Liver (tissue), 9 donors: Measurements from ENCODE around the gene AK1. TPM values are rescaled to one million over a fixed set of nuclear protein-coding genes. Genes with fewer than 3 reads are reported as not detected.

Experiments used
- DNase-seq: peaks from one replicate; pipeline ENCODE4 v3.0.0-alpha.2; 2017; ENCODE audit warnings: low spot score
- H3K27ac ChIP-seq, 2 donors: one replicate each; pipeline ENCODE4 v1.7.0; 2013; ENCODE audit warnings: inconsistent platforms in 2 of 2, low read length in 2 of 2, control low read depth in 1 of 2, low read depth in 1 of 2, mild to moderate bottlenecking in 1 of 2
- H3K27me3 ChIP-seq, 4 donors: one replicate each; pipeline versions ENCODE4 v1.6.1 to v1.7.0; 2013; ENCODE audit warnings: low read length in 3 of 4, inconsistent platforms in 1 of 4, mild to moderate bottlenecking in 1 of 4, moderate library complexity in 1 of 4; ENCODE audit not compliant: control insufficient read depth in 4 of 4, insufficient read depth in 4 of 4
- H3K36me3 ChIP-seq, 4 donors: one replicate each; pipeline versions ENCODE4 v1.6.1 to v1.7.0; 2013; ENCODE audit warnings: low read length in 3 of 4, mild to moderate bottlenecking in 3 of 4, low read depth in 1 of 4, moderate library complexity in 1 of 4; ENCODE audit not compliant: control insufficient read depth in 4 of 4, insufficient read depth in 3 of 4
- H3K4me1 ChIP-seq, 4 donors: one replicate each; pipeline versions ENCODE4 v1.6.1 to v1.7.0; 2013; ENCODE audit warnings: low read length in 3 of 4, mild to moderate bottlenecking in 3 of 4, moderate library complexity in 1 of 4; ENCODE audit not compliant: control insufficient read depth in 4 of 4, insufficient read depth in 4 of 4
- H3K4me3 ChIP-seq, 3 donors: one replicate each; pipeline versions ENCODE4 v1.6.1 to v1.7.0; 2013; ENCODE audit warnings: low read length in 3 of 3, control low read depth in 1 of 3, low read depth in 1 of 3, mild to moderate bottlenecking in 1 of 3
- H3K9ac ChIP-seq, 2 donors: one replicate each; pipeline ENCODE4 v1.7.0; 2013; ENCODE audit warnings: low read length in 2 of 2, mild to moderate bottlenecking in 2 of 2, moderate library complexity in 2 of 2, control low read depth in 1 of 2, low read depth in 1 of 2
- H3K9me3 ChIP-seq, 4 donors: one replicate each; pipeline versions ENCODE4 v1.6.1 to v1.7.0; 2013; ENCODE audit warnings: low read length in 3 of 4; ENCODE audit not compliant: control insufficient read depth in 4 of 4
- EGR1 ChIP-seq, 2 donors: IDR thresholded peaks; 2 replicates each; pipeline ENCODE4 v1.6.1; 2016 to 2018; ENCODE audit warnings: antibody characterized with exemption in 2 of 2, low read depth in 2 of 2
- FOXA1 ChIP-seq: IDR thresholded peaks from 2 replicates; pipeline ENCODE4 v1.6.1; 2016; ENCODE audit warnings: antibody characterized with exemption
- FOXA2 ChIP-seq: IDR thresholded peaks from 2 replicates; pipeline ENCODE4 v1.6.1; 2016; ENCODE audit warnings: antibody characterized with exemption
- GABPA ChIP-seq, 2 donors: IDR thresholded peaks in 1 of 2; conservative IDR thresholded peaks in 1 of 2; 2 replicates each; pipeline ENCODE4 v1.6.1; 2016; ENCODE audit warnings: antibody characterized with exemption in 2 of 2, mild to moderate bottlenecking in 1 of 2, moderate library complexity in 1 of 2
- HNF4A ChIP-seq, 2 donors: conservative IDR thresholded peaks; 2 replicates each; pipeline ENCODE4 v1.6.1; 2016; ENCODE audit warnings: antibody characterized with exemption in 2 of 2, mild to moderate bottlenecking in 2 of 2
- HNF4G ChIP-seq: IDR thresholded peaks from 2 replicates; pipeline ENCODE4 v1.6.1; 2016; ENCODE audit warnings: antibody characterized with exemption
- JUND ChIP-seq, 2 donors: IDR thresholded peaks; 2 replicates each; pipeline ENCODE4 v1.6.1; 2016; ENCODE audit warnings: antibody characterized with exemption in 2 of 2
- NR2F2 ChIP-seq: IDR thresholded peaks from 2 replicates; pipeline ENCODE4 v1.6.1; 2016; ENCODE audit warnings: antibody characterized with exemption
- RAD21 ChIP-seq, 2 donors: IDR thresholded peaks; 2 replicates each; pipeline ENCODE4 v1.6.1; 2016; ENCODE audit warnings: antibody characterized with exemption in 2 of 2, mild to moderate bottlenecking in 2 of 2
- RXRA ChIP-seq, 2 donors: IDR thresholded peaks; 2 replicates each; pipeline ENCODE4 v1.6.1; 2017 to 2018; ENCODE audit warnings: antibody characterized with exemption in 2 of 2, mild to moderate bottlenecking in 1 of 2
- SP1 ChIP-seq: IDR thresholded peaks from 2 replicates; pipeline ENCODE4 v1.6.1; 2018; ENCODE audit warnings: antibody characterized with exemption, mild to moderate bottlenecking
- TAF1 ChIP-seq: conservative IDR thresholded peaks from 2 replicates; pipeline ENCODE4 v1.6.1; 2016; ENCODE audit warnings: antibody characterized with exemption, mild to moderate bottlenecking
- YY1 ChIP-seq: IDR thresholded peaks from 2 replicates; pipeline ENCODE4 v1.6.1; 2016; ENCODE audit warnings: antibody characterized with exemption, mild to moderate bottlenecking
- WGBS: extraction: QIAGEN DNeasy Blood & Tissue Kit; methylation state at CpG from one replicate; pipeline ENCODE4 v1.1.7; 2013; 5-methylcytosine and 5-hydroxymethylcytosine counted together
- polyA plus RNA-seq, 2 donors: library from polyadenylated mRNA; stranded (reverse) in 1 of 2; unstranded in 1 of 2; fragments of 200-250 nt in 1 of 2; fragments of >200 nt in 1 of 2; fragmentation: Nextera tagmentation in 1 of 2; extraction: Ambion mirVana in 1 of 2; gene quantifications; one replicate each; pipeline versions ENCODE4 v1.2.1 to v1.2.3, GENCODE V29; 2013 to 2015
- total RNA-seq, 2 donors: library from RNA; depleted of rRNA; stranded (reverse); fragments of >200 nt; gene quantifications; one replicate each; pipeline ENCODE4 v1.2.3, GENCODE V29; 2014
- TF ChIP-seq, protein P1 (sequence below): fragments of 150-350 bp; IDR thresholded peaks from 2 replicates; pipeline ENCODE4 v1.5.1; 2017; ENCODE audit warnings: improper control_type of control experiment, low read depth, low read length; ENCODE audit not compliant: missing input control
- TF ChIP-seq, protein P2 (sequence below): IDR thresholded peaks from 2 replicates; pipeline ENCODE4 v1.6.1; 2016; ENCODE audit warnings: antibody characterized with exemption
- TF ChIP-seq, protein P3 (sequence below): IDR thresholded peaks from 2 replicates; pipeline ENCODE4 v1.6.1; 2016; ENCODE audit warnings: antibody characterized with exemption
- TF ChIP-seq, protein P4 (sequence below): IDR thresholded peaks from 2 replicates; pipeline ENCODE4 v1.6.1; 2016; ENCODE audit warnings: antibody characterized with exemption, mild to moderate bottlenecking
- TF ChIP-seq, protein P5 (sequence below): IDR thresholded peaks from 2 replicates; pipeline ENCODE4 v1.6.1; 2016; ENCODE audit warnings: antibody characterized with exemption
- donor health status: healthy.
- donor health status: healthy.
- donor health status: healthy.
- donor health status: healthy.
- donor health status: healthy.

Gene AK1
- total and polyA plus RNA-seq, 4 donors = 10.6 to 78.3 (median 29.6) TPM

DNA sequence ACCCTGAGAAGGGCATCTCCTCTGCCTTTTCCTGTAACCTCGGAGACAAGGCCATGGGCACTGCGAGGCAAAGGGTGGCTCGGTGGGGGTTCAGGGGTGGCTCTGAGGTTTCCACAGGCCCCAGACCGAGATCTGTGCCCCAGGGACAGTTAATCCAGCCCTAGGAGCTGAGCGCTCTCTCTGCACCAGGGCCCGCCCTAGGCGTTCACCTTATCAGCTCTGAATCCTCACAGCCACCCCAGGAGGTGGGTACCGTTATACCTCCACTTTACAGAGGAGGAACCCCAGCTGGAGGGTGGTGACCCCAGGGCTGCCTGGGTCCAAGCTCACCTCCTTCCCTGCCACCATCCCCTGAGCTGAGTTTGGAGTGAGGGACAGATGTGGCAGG is 20.8 kb downstream of the AK1 start:
- no peak for TF ChIP-seq SP1
- TF ChIP-seq HNF4G = no peak
- TF ChIP-seq FOXA2 = no peak
- TF ChIP-seq, protein P1, sequence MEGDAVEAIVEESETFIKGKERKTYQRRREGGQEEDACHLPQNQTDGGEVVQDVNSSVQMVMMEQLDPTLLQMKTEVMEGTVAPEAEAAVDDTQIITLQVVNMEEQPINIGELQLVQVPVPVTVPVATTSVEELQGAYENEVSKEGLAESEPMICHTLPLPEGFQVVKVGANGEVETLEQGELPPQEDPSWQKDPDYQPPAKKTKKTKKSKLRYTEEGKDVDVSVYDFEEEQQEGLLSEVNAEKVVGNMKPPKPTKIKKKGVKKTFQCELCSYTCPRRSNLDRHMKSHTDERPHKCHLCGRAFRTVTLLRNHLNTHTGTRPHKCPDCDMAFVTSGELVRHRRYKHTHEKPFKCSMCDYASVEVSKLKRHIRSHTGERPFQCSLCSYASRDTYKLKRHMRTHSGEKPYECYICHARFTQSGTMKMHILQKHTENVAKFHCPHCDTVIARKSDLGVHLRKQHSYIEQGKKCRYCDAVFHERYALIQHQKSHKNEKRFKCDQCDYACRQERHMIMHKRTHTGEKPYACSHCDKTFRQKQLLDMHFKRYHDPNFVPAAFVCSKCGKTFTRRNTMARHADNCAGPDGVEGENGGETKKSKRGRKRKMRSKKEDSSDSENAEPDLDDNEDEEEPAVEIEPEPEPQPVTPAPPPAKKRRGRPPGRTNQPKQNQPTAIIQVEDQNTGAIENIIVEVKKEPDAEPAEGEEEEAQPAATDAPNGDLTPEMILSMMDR = no peak
- TF ChIP-seq FOXA1 = no peak
- TF ChIP-seq, protein P2, sequence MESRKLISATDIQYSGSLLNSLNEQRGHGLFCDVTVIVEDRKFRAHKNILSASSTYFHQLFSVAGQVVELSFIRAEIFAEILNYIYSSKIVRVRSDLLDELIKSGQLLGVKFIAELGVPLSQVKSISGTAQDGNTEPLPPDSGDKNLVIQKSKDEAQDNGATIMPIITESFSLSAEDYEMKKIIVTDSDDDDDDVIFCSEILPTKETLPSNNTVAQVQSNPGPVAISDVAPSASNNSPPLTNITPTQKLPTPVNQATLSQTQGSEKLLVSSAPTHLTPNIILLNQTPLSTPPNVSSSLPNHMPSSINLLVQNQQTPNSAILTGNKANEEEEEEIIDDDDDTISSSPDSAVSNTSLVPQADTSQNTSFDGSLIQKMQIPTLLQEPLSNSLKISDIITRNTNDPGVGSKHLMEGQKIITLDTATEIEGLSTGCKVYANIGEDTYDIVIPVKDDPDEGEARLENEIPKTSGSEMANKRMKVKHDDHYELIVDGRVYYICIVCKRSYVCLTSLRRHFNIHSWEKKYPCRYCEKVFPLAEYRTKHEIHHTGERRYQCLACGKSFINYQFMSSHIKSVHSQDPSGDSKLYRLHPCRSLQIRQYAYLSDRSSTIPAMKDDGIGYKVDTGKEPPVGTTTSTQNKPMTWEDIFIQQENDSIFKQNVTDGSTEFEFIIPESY = no peak
- no peak for TF ChIP-seq RXRA (IDR thresholded peaks at IDR 0.05)
- no peak for TF ChIP-seq HNF4A (conservative IDR thresholded peaks at IDR 0.05)
- TF ChIP-seq RAD21 (IDR thresholded peaks at IDR 0.05) = no peak
- TF ChIP-seq NR2F2 = no peak
- no peak for TF ChIP-seq EGR1 (IDR thresholded peaks at IDR 0.05; ENCODE audit: low read depth in 2 of 2)
- no peak for TF ChIP-seq YY1
- TF ChIP-seq, protein P3, sequence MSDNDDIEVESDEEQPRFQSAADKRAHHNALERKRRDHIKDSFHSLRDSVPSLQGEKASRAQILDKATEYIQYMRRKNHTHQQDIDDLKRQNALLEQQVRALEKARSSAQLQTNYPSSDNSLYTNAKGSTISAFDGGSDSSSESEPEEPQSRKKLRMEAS = no peak
- TF ChIP-seq TAF1 = no peak
- TF ChIP-seq, protein P4, sequence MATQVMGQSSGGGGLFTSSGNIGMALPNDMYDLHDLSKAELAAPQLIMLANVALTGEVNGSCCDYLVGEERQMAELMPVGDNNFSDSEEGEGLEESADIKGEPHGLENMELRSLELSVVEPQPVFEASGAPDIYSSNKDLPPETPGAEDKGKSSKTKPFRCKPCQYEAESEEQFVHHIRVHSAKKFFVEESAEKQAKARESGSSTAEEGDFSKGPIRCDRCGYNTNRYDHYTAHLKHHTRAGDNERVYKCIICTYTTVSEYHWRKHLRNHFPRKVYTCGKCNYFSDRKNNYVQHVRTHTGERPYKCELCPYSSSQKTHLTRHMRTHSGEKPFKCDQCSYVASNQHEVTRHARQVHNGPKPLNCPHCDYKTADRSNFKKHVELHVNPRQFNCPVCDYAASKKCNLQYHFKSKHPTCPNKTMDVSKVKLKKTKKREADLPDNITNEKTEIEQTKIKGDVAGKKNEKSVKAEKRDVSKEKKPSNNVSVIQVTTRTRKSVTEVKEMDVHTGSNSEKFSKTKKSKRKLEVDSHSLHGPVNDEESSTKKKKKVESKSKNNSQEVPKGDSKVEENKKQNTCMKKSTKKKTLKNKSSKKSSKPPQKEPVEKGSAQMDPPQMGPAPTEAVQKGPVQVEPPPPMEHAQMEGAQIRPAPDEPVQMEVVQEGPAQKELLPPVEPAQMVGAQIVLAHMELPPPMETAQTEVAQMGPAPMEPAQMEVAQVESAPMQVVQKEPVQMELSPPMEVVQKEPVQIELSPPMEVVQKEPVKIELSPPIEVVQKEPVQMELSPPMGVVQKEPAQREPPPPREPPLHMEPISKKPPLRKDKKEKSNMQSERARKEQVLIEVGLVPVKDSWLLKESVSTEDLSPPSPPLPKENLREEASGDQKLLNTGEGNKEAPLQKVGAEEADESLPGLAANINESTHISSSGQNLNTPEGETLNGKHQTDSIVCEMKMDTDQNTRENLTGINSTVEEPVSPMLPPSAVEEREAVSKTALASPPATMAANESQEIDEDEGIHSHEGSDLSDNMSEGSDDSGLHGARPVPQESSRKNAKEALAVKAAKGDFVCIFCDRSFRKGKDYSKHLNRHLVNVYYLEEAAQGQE = no peak
- TF ChIP-seq, protein P5, sequence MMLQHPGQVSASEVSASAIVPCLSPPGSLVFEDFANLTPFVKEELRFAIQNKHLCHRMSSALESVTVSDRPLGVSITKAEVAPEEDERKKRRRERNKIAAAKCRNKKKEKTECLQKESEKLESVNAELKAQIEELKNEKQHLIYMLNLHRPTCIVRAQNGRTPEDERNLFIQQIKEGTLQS = no peak
- no peak for TF ChIP-seq JUND (IDR thresholded peaks at IDR 0.05)
- TF ChIP-seq GABPA (IDR thresholded peaks at IDR 0.05 in 1 of 2, conservative IDR thresholded peaks at IDR 0.05 in 1 of 2) = no peak
- no peak overlapping the region for H3K9ac ChIP-seq
- H3K27me3 ChIP-seq = no peaks in the 10 kb centered on the region
- H3K36me3 ChIP-seq = no peaks in the 10 kb centered on the region
- H3K27ac ChIP-seq = no peak overlapping the region
- H3K4me3 ChIP-seq = no peak overlapping the region
- DNase-seq = peak; percentile 65
- H3K9me3 ChIP-seq = no peaks in the 10 kb centered on the region
- H3K4me1 ChIP-seq = peaks cover 0 to 10% (median 1%) of the 10 kb centered on the region in 4 donors
- 89% methylated on average over 8 of the region's 8 CpGs for whole genome bisulfite sequencing
